Kidney epithelial cell (primary cell): ENCODE results near the gene PRKG1. TPM values are rescaled to one million over a fixed set of nuclear protein-coding genes. Genes with fewer than 3 reads are reported as not detected.

Experiments used
- DNase-seq: peaks from one replicate; pipeline ENCODE4 v3.0.0-alpha.2; 2010; ENCODE audit warnings: low read depth
- H3K27me3 ChIP-seq: 2 replicates; pipeline ENCODE4 v1.6.0; 2011; ENCODE audit warnings: low read length; ENCODE audit not compliant: control insufficient read depth, insufficient read depth
- H3K36me3 ChIP-seq: 2 replicates; pipeline ENCODE4 v1.5.1; 2011; ENCODE audit warnings: low read length; ENCODE audit not compliant: control insufficient read depth, insufficient read depth
- H3K4me3 ChIP-seq: 2 replicates; pipeline ENCODE4 v1.5.1; 2011; ENCODE audit warnings: low read depth, mild to moderate bottlenecking, control low read depth, low read length
- CTCF ChIP-seq: IDR thresholded peaks from 2 replicates; pipeline ENCODE4 v1.5.1; 2011; ENCODE audit warnings: mild to moderate bottlenecking, moderate library complexity, low read length, control low read depth, inconsistent platforms; ENCODE audit not compliant: insufficient read depth, poor library complexity, severe bottlenecking
- total RNA-seq: library from RNA; depleted of rRNA; stranded (reverse); fragments of >200 nt; gene quantifications from 2 replicates; pipeline ENCODE4 v1.2.3, GENCODE V29; 2015

The PRKG1 gene
- total RNA-seq, 1 donor from 2014 or later = 1.3 TPM

- H3K4me3 ChIP-seq = no peak overlapping the region
- H3K27me3 ChIP-seq = no peaks in the 10 kb centered on the region
- no peak for DNase-seq
- H3K36me3 ChIP-seq = no peaks in the 10 kb centered on the region
- no peak for TF ChIP-seq CTCF
Observed at GRCh38 chr10:51708609-51709008, 634.3 kb downstream of the PRKG1 start.

GRCh38 chr10:51709324-51709972 lies 635.2 kb downstream of the PRKG1 start:
- DNase-seq = no peak
- Histone ChIP-seq H3K4me3 (no peak overlapping the region), H3K27me3 (no peaks in the 10 kb centered on the region), H3K36me3 (no peaks in the 10 kb centered on the region)
- TF ChIP-seq CTCF = no peak

- Histone ChIP-seq H3K27me3 (no peaks in the 10 kb centered on the region), H3K36me3 (no peaks in the 10 kb centered on the region), H3K4me3 (no peak overlapping the region)
- TF ChIP-seq CTCF = no peak
- no peak for DNase-seq
Observed at GRCh38 chr10:51711519-51711891, 637.2 kb downstream of the PRKG1 start.

- Histone ChIP-seq H3K4me3 (no peak overlapping the region), H3K36me3 (no peaks in the 10 kb centered on the region), H3K27me3 (no peaks in the 10 kb centered on the region)
- DNase-seq = no peak
- no peak for TF ChIP-seq CTCF
Observed at GRCh38 chr10:51716981-51717380, 642.7 kb downstream of the PRKG1 start.

- no peak for TF ChIP-seq CTCF
- Histone ChIP-seq H3K4me3 (no peak overlapping the region), H3K36me3 (no peaks in the 10 kb centered on the region), H3K27me3 (no peaks in the 10 kb centered on the region)
- DNase-seq = peak; percentile 45
Observed at GRCh38 chr10:51718804-51719291, 644.6 kb downstream of the PRKG1 start.

- DNase-seq = no peak
- H3K4me3 ChIP-seq = no peak overlapping the region
Observed at GRCh38 chr10:51724038-51724437, 649.8 kb downstream of the PRKG1 start.

More at GRCh38 chr10:51724038-51724437, 649.8 kb downstream of the PRKG1 start:
- H3K36me3 ChIP-seq = no peaks in the 10 kb centered on the region
- no peaks in the 10 kb centered on the region for H3K27me3 ChIP-seq
- no peak for TF ChIP-seq CTCF
